C4-2B (cell line): ENCODE results near the gene MYRFL.

Source experiments
- H3K27ac ChIP-seq: fragments of 450-650 bp; 2 replicates; pipeline ENCODE4 v1.5.1; 2017
- CTCF ChIP-seq: fragments of 450-650 bp; conservative IDR thresholded peaks from 2 replicates; pipeline ENCODE4 v1.5.1; 2017; ENCODE audit warnings: mild to moderate bottlenecking
- ZFX ChIP-seq: fragments of 450-650 bp; IDR thresholded peaks from 2 replicates; pipeline ENCODE4 v1.6.1; 2017

MYRFL gene

GRCh38 chr12:69919495-69919894, 94.5 kb downstream of the MYRFL start:
- TF ChIP-seq ZFX (no peak), CTCF (no peak)
- no peak overlapping the region for H3K27ac ChIP-seq

- no peak for TF ChIP-seq CTCF
- no peak for TF ChIP-seq ZFX
- no peak overlapping the region for H3K27ac ChIP-seq
These were observed 96.8 kb downstream of the MYRFL start for GRCh38 chr12:69921831-69922230.

- H3K27ac ChIP-seq, result no peak overlapping the region
- TF ChIP-seq ZFX (no peak), CTCF (no peak)
These were observed 98.0 kb downstream of the MYRFL start for GRCh38 chr12:69922999-69923398.

- TF ChIP-seq ZFX, result no peak
- TF ChIP-seq CTCF, result no peak
These were observed 100.3 kb downstream of the MYRFL start for GRCh38 chr12:69925291-69925690.

GRCh38 chr12:69927164-69927563, 102.1 kb downstream of the MYRFL start:
- H3K27ac ChIP-seq, result no peak overlapping the region
- TF ChIP-seq ZFX (no peak), CTCF (no peak)

More at GRCh38 chr12:69925291-69925690, 100.3 kb downstream of the MYRFL start:
- H3K27ac ChIP-seq, result no peak overlapping the region

- H3K27ac ChIP-seq, result no peak overlapping the region
- TF ChIP-seq CTCF (no peak), ZFX (no peak)
These were observed 104.1 kb downstream of the MYRFL start for GRCh38 chr12:69929125-69929524.

GRCh38 chr12:69929531-69929930, 104.5 kb downstream of the MYRFL start:
- no peak for TF ChIP-seq CTCF
- no peak for TF ChIP-seq ZFX
- H3K27ac ChIP-seq, result no peak overlapping the region
